BJ (cell line): Measurements from ENCODE around the gene LRRC61. TPM values are rescaled to one million over a fixed set of nuclear protein-coding genes. Genes with fewer than 3 reads are reported as not detected.

Experiments
- CTCF ChIA-PET: fragments of 350-600 bp; formaldehyde crosslinking; extraction: SDS; loops from one replicate; lab custom pipeline; 2021; ENCODE audit warnings: antibody characterized with exemption, inconsistent platforms; lab: Yijun Ruan, JAX
- POLR2A ChIA-PET: fragments of 300-600 bp; sonication (Branson Sonifier 250); formaldehyde crosslinking; extraction: SDS; loops from one replicate; lab custom pipeline; 2021; ENCODE audit warnings: antibody characterized with exemption; lab: Charles Lee
- DNase-seq: peaks from one replicate; pipeline ENCODE4 v3.0.0-alpha.2; 2011; ENCODE audit warnings: low read depth
- H3K27me3 ChIP-seq: 2 replicates; pipeline ENCODE4 v1.6.0; 2011; ENCODE audit warnings: low read length; ENCODE audit not compliant: control insufficient read depth, insufficient read depth
- H3K36me3 ChIP-seq: 2 replicates; pipeline ENCODE4 v1.5.1; 2011; ENCODE audit warnings: low read length; ENCODE audit not compliant: control insufficient read depth, insufficient read depth
- H3K4me3 ChIP-seq: 2 replicates; pipeline ENCODE4 v1.5.1; 2011; ENCODE audit warnings: low read depth, mild to moderate bottlenecking, control low read depth, low read length
- polyA plus RNA-seq: library from polyadenylated mRNA; depleted of rRNA; stranded (reverse); fragments of >200 nt; gene quantifications from 2 replicates; pipeline ENCODE4 v1.2.3, GENCODE V29; 2011
- TF ChIP-seq, protein P1 (sequence below): IDR thresholded peaks from 2 replicates; pipeline ENCODE4 v1.5.1; 2011; ENCODE audit warnings: low read depth, mild to moderate bottlenecking, control low read depth, inconsistent platforms, low read length, moderate library complexity; ENCODE audit not compliant: insufficient read depth

Gene LRRC61
- polyA plus RNA-seq, 1 experiment, result 0.85 TPM

DNA sequence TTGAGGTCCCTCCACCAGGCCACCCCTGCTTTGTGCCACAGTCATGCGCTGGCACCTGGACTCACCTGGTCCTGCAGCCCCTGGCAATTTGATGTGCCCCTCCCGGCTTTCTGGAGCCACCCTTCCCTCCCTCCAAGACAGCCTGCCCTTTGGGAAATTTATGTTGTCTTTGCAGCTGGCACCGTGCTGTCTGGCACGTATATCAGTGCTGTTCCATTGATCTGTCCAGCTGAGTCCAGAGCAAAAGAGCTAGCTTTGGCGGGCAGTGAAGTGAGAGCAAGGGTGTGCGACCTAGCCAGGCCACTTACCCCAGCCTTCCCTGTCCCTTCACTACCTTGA is 12.6 kb downstream of the LRRC61 start:
- TF ChIP-seq, protein P1, sequence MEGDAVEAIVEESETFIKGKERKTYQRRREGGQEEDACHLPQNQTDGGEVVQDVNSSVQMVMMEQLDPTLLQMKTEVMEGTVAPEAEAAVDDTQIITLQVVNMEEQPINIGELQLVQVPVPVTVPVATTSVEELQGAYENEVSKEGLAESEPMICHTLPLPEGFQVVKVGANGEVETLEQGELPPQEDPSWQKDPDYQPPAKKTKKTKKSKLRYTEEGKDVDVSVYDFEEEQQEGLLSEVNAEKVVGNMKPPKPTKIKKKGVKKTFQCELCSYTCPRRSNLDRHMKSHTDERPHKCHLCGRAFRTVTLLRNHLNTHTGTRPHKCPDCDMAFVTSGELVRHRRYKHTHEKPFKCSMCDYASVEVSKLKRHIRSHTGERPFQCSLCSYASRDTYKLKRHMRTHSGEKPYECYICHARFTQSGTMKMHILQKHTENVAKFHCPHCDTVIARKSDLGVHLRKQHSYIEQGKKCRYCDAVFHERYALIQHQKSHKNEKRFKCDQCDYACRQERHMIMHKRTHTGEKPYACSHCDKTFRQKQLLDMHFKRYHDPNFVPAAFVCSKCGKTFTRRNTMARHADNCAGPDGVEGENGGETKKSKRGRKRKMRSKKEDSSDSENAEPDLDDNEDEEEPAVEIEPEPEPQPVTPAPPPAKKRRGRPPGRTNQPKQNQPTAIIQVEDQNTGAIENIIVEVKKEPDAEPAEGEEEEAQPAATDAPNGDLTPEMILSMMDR, result no peak
- POLR2A ChIA-PET, result no interaction called here
- Histone ChIP-seq H3K36me3 (no peaks in the 10 kb centered on the region), H3K4me3 (no peak overlapping the region), H3K27me3 (peaks cover 3% of the 10 kb centered on the region)
- CTCF ChIA-PET, result interaction anchor here (0.6 to 0.9 kb wide), 3 partner anchors 11 to 43 kb away, joined by 3 read pairs; partner anchors contain the start of gene ZNF775
- DNase-seq, result no peak

- TF ChIP-seq, protein P1, result no peak
- Histone ChIP-seq H3K36me3 (no peaks in the 10 kb centered on the region), H3K4me3 (no peak overlapping the region), H3K27me3 (peaks cover 10% of the 10 kb centered on the region)
- CTCF ChIA-PET, result interaction anchor here (0.6 kb wide), 1 partner anchor 787 kb away, joined by 3 read pairs; no protein-coding TSS in a partner anchor
- DNase-seq, result no peak
- POLR2A ChIA-PET, result no interaction called here
Observed at GRCh38 chr7:150336746-150337145, 13.6 kb downstream of the LRRC61 start.

DNA sequence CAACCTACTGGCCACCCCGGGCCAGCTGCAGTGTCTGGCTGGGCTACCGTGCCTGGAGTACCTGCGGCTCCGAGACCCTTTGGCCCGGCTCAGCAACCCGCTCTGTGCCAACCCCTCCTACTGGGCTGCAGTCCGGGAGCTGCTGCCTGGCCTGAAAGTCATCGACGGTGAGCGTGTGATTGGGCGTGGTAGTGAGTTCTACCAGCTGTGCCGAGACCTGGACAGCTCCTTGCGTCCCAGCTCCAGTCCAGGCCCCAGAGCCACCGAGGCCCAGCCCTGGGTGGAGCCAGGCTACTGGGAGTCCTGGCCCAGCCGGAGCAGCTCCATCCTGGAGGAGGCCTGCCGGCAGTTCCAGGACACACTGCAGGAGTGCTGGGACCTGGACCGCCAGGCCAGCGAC is 14.0 kb downstream of the LRRC61 start:
- H3K36me3 ChIP-seq, result no peaks in the 10 kb centered on the region
- no peak overlapping the region for H3K4me3 ChIP-seq
- no peak for DNase-seq
- peaks cover 14% of the 10 kb centered on the region for H3K27me3 ChIP-seq
- ChIA-PET CTCF (no interaction called here), POLR2A (no interaction called here)
- TF ChIP-seq, protein P1, result no peak

DNA sequence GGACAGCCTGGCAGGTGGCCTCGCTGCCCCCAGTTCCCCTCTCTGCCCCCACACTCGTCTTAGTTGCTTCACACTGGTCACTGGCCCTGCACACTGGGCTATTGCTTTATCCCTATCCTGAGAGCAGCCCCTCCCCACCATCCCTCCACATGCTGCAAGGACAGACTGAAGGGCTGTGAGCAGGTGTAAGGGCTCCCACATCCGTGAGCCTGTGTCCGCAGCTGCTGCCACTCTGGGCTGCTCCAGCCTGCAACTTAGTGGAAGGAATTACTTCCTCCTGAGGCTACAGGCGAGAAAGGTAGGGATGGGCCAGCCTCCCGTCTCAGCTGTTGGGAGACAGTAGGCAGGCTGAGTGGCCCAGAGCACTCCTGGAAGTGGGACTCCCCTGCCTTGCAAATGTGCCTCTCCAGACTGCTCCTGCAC is 14.5 kb downstream of the LRRC61 start:
- Histone ChIP-seq H3K27me3 (peaks cover 17% of the 10 kb centered on the region), H3K4me3 (no peak overlapping the region), H3K36me3 (no peaks in the 10 kb centered on the region)
- CTCF ChIA-PET, result interaction anchor here (0.6 to 1.0 kb wide), 2 partner anchors 18 to 721 kb away, joined by 3 to 5 read pairs; no protein-coding TSS in a partner anchor
- DNase-seq, result no peak
- POLR2A ChIA-PET, result no interaction called here
- TF ChIP-seq, protein P1, result no peak

DNA sequence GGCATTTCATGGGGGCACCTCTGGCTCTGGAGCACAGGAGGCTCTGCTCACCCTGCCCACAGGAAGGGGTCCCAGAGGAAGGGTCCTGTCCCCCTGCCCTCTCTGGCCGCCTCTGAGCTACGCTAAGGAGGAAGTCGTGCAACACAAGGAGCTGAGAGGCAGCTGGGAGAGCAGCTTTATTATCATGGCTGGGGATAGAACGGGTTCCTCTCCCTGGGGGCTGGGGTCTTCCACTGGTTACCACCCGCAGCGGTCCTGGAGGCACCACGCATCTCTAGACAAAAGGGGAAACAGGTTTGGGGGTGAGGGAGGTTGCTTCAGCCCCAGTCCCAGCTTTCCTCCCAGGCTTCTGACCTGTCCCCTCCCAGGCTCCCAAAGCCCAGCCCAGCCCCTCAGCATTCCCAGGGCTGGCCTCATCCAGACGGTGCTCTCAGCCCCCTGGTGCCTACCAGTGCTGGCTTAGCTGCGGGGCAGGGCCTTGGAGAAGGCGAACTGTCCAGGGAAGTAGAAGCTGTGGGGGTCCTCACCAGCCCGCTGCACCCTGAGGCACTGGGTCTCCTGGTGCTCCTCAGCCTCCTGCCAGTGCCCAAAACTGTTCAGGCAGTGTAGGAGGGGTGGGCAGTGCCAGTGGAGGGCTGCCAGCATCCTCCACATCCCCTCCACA is 15.1 kb downstream of the LRRC61 start:
- ChIA-PET POLR2A (no interaction called here), CTCF (interaction anchor here (0.6 to 1.0 kb wide), 2 partner anchors 17 to 721 kb away, joined by 3 to 5 read pairs; no protein-coding TSS in a partner anchor)
- no peak overlapping the region for H3K4me3 ChIP-seq
- DNase-seq, result no peak
- peaks cover 20% of the 10 kb centered on the region for H3K27me3 ChIP-seq
- TF ChIP-seq, protein P1, result no peak
- no peaks in the 10 kb centered on the region for H3K36me3 ChIP-seq
